ENCODE measurements around the gene MRPL44.

- TF ChIP-seq CTCF (IDR thresholded peaks at IDR 0.05) = no peak
- no peak for TF ChIP-seq EZH2 (IDR thresholded peaks at IDR 0.05; ENCODE audit: borderline replicate concordance, insufficient read depth, low read depth, low read length, poor library complexity, severe bottlenecking)
These were observed 963 bp upstream of the MRPL44 start for GRCh38 chr2:223956300-223956699.
